Osteocyte (in vitro differentiated cells): ENCODE measurements around the gene RGS17. TPM values are rescaled to one million over a fixed set of nuclear protein-coding genes. Genes with fewer than 3 reads are reported as not detected.

Experiments used
- DNase-seq: peaks from one replicate; pipeline ENCODE4 v3.0.0; 2021; ENCODE audit warnings: mixed read lengths; ENCODE audit not compliant: unreplicated experiment; ENCODE audit errors: extremely low spot score
- H3K27ac Mint-ChIP-seq: one replicate; pipeline ENCODE4 v1.8.0; 2021; ENCODE audit warnings: mild to moderate bottlenecking, mixed read lengths; ENCODE audit not compliant: unreplicated experiment
- H3K27me3 Mint-ChIP-seq: one replicate; pipeline ENCODE4 v1.8.0; 2021; ENCODE audit warnings: mixed read lengths; ENCODE audit not compliant: unreplicated experiment
- H3K36me3 Mint-ChIP-seq: one replicate; pipeline ENCODE4 v1.8.0; 2021; ENCODE audit warnings: mixed read lengths; ENCODE audit not compliant: unreplicated experiment
- H3K4me1 Mint-ChIP-seq: one replicate; pipeline ENCODE4 v1.8.0; 2021; ENCODE audit warnings: mixed read lengths; ENCODE audit not compliant: unreplicated experiment
- H3K4me3 Mint-ChIP-seq: one replicate; pipeline ENCODE4 v1.8.0; 2021; ENCODE audit warnings: mild to moderate bottlenecking, moderate library complexity, mixed read lengths; ENCODE audit not compliant: unreplicated experiment
- H3K9me3 Mint-ChIP-seq: one replicate; pipeline ENCODE4 v1.8.0; 2021; ENCODE audit warnings: mixed read lengths; ENCODE audit not compliant: unreplicated experiment
- total RNA-seq: library from RNA; stranded (reverse); gene quantifications from 2 replicates; pipeline ENCODE4 v1.2.1, GENCODE V29; 2021
- TF ChIP-seq, protein P1 (sequence below): fragments of 200-600 bp; sonication (generic); IDR thresholded peaks from 2 replicates; pipeline ENCODE4 v1.5.0; 2021; ENCODE audit warnings: antibody characterized with exemption, mild to moderate bottlenecking, moderate library complexity

Gene RGS17
- total RNA-seq, 1 donor from 2014 or later = 2.9 TPM

DNA sequence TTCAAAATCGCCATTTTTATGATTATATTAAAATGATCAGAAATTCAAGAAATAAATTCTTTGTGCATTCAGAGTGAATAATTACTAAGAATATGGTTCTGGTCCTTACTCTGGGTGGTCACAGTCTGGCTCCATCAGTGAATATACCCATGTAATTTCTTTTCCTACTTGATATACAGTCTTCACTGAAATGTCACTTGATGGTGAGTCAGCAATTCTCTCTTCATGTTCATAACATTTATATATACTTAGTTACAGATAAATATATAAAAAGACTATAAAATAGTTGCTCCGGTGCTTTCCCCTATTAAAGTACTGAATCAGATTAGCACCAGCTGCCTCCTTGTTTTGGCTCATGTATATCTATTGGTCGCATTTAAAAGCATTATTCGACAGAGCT is 72.2 kb downstream of the RGS17 start:
- H3K4me3 Mint-ChIP-seq = no peak overlapping the region
- peaks cover 8% of the 10 kb centered on the region for H3K36me3 Mint-ChIP-seq
- TF ChIP-seq, protein P1, sequence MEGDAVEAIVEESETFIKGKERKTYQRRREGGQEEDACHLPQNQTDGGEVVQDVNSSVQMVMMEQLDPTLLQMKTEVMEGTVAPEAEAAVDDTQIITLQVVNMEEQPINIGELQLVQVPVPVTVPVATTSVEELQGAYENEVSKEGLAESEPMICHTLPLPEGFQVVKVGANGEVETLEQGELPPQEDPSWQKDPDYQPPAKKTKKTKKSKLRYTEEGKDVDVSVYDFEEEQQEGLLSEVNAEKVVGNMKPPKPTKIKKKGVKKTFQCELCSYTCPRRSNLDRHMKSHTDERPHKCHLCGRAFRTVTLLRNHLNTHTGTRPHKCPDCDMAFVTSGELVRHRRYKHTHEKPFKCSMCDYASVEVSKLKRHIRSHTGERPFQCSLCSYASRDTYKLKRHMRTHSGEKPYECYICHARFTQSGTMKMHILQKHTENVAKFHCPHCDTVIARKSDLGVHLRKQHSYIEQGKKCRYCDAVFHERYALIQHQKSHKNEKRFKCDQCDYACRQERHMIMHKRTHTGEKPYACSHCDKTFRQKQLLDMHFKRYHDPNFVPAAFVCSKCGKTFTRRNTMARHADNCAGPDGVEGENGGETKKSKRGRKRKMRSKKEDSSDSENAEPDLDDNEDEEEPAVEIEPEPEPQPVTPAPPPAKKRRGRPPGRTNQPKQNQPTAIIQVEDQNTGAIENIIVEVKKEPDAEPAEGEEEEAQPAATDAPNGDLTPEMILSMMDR = no peak
- H3K27me3 Mint-ChIP-seq = no peaks in the 10 kb centered on the region
- no peak overlapping the region for H3K27ac Mint-ChIP-seq
- no peaks in the 10 kb centered on the region for H3K4me1 Mint-ChIP-seq
- DNase-seq = no peak
- H3K9me3 Mint-ChIP-seq = peaks cover 12% of the 10 kb centered on the region

DNA sequence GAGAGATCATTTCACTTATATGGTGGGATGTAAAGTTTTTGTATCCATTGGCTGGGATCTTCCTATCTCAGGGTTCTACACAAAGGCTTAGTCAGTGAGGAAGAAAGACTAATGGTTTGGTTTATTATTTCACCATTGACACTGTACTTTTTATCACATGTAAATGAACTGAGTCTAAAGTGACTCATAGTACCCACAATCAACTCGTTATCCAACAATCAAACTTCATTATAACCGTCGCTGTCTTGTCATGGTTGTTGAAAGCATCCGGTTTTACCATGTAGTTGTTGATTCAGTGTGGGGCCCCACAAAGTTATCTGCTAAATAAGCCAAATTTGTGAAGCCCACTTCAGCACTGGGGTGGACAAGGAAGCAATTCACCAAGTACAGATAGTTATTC is 72.8 kb downstream of the RGS17 start:
- H3K9me3 Mint-ChIP-seq = peaks cover 5% of the 10 kb centered on the region

GRCh38 chr6:153056308-153056707 is 74.8 kb downstream of the RGS17 start:
- Mint-ChIP-seq H3K4me3 (no peak overlapping the region), H3K27me3 (no peaks in the 10 kb centered on the region), H3K9me3 (peaks cover 5% of the 10 kb centered on the region), H3K36me3 (no peaks in the 10 kb centered on the region), H3K27ac (no peak overlapping the region), H3K4me1 (no peaks in the 10 kb centered on the region)
- no peak for DNase-seq
- TF ChIP-seq, protein P1 = no peak

More for the DNA sequence above, 72.8 kb downstream of the RGS17 start:
- TF ChIP-seq, protein P1 = no peak
- H3K4me1 Mint-ChIP-seq = no peaks in the 10 kb centered on the region
- peaks cover 4% of the 10 kb centered on the region for H3K36me3 Mint-ChIP-seq
- H3K27me3 Mint-ChIP-seq = no peaks in the 10 kb centered on the region
- no peak overlapping the region for H3K4me3 Mint-ChIP-seq
- DNase-seq = no peak
- H3K27ac Mint-ChIP-seq = no peak overlapping the region

- DNase-seq = no peak
- H3K27me3 Mint-ChIP-seq = no peaks in the 10 kb centered on the region
- H3K27ac Mint-ChIP-seq = no peak overlapping the region
- TF ChIP-seq, protein P1 = no peak
- H3K9me3 Mint-ChIP-seq = peaks cover 11% of the 10 kb centered on the region
- no peaks in the 10 kb centered on the region for H3K4me1 Mint-ChIP-seq
- H3K4me3 Mint-ChIP-seq = no peak overlapping the region
- H3K36me3 Mint-ChIP-seq = no peaks in the 10 kb centered on the region
These were observed 79.3 kb downstream of the RGS17 start for GRCh38 chr6:153051801-153052200.

- H3K36me3 Mint-ChIP-seq = no peaks in the 10 kb centered on the region
- no peak overlapping the region for H3K4me3 Mint-ChIP-seq
- TF ChIP-seq, protein P1 = no peak
- H3K27me3 Mint-ChIP-seq = no peaks in the 10 kb centered on the region
- peaks cover 11% of the 10 kb centered on the region for H3K9me3 Mint-ChIP-seq
- H3K4me1 Mint-ChIP-seq = peaks cover 2% of the 10 kb centered on the region
- no peak for DNase-seq
- H3K27ac Mint-ChIP-seq = no peak overlapping the region
These were observed 82.5 kb downstream of the RGS17 start for GRCh38 chr6:153048631-153049030.
